ENCODE data around the gene TMEM100.

Gene TMEM100

GRCh38 chr17:55743103-55743679, 20.5 kb upstream of the TMEM100 start:
- DNase-seq, result no peak

GRCh38 chr17:55742272-55743102, 19.8 kb upstream of the TMEM100 start:
- no peak for DNase-seq

GRCh38 chr17:55741356-55741700, 18.7 kb upstream of the TMEM100 start:
- no peak for DNase-seq

- no peak for DNase-seq
Measured at GRCh38 chr17:55740511-55741355, 18.1 kb upstream of the TMEM100 start.

DNA sequence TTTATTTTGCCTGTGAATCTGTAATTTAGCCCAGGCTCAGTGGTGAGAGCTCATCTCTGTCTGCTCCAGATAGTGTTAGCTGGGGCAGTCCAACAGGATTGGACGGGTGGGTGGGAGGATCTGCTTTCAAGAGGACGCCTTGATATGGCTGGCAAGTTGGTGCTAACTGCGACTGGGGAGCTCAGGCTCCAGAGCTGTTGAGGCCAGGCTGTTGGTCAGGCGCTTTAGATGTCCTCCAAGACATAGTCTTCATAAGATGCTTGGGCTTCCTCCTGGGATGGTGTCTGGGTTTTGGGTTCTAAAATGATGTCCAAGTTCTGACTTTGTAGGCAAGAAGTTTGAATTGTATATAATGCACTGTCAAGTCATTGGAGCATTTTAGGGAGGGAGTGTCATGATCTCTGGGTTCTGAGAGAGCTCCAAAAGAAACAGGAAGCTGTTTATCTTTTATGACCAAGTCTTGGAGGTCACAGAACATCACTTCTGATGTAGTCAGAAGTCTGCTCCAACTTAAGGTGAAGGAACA, 15.4 kb upstream of the TMEM100 start:
- no peak for DNase-seq

DNA sequence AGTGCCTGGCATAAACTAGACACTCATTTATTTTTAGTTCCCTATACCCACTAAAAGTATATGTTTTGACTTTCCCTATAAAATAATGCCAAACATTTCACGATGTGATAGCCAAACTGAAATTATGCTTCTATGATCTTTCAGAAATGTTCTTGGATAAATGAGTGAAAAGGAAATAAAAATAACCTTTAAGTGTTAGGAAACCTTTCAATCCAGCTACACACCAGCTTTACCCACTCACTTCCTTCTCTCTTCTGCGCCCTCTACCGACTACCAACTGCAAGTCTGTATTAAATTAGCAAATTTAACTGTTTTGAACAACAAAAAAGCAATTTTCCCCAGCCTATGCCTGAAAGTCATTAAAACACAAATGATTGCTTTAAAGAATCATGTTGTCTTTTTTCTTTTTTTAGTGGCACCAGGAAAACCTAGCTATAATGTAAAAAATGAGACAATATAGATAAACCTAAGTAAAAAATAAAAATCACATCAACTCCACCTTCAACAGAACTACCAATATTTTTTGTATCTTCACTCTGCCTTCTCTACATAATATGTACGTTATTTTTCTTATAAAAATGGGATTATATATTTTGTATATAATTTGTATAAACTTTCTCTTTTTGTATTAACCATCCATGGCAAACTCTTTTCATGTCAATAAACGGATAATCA, 13.2 kb upstream of the TMEM100 start:
- DNase-seq, result no peak

- no peak for DNase-seq
Measured at GRCh38 chr17:55734128-55734781, 11.6 kb upstream of the TMEM100 start.

GRCh38 chr17:55731586-55732250, 9.1 kb upstream of the TMEM100 start:
- no peak for DNase-seq

DNA sequence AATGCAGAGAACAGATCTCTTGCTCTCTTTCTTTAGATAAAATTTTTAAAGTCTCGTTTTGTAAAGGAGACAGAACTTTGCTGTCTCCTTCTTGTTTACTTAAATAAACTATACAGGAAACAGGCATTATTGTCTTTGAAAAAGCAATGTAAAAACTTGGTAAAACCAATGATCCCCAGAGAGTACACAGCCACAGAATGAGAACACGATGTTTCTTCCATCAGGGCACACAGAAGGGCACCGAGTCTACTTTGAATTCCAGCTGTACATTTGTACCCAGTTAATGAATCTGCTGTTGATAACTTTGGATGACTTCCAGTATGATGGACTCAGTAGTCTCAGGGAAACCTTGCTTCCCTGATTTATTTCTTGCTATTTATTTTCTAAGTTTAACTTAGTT, 8.1 kb upstream of the TMEM100 start:
- DNase-seq, result no peak

- DNase-seq, result no peak
Measured at GRCh38 chr17:55730380-55730779, 7.7 kb upstream of the TMEM100 start.

- DNase-seq, result no peak
Measured at GRCh38 chr17:55729484-55729883, 6.8 kb upstream of the TMEM100 start.

- no peak for DNase-seq
Measured at GRCh38 chr17:55728833-55729232, 6.2 kb upstream of the TMEM100 start.

- no peak for DNase-seq
Measured at GRCh38 chr17:55728361-55728760, 5.7 kb upstream of the TMEM100 start.

- no peak for DNase-seq
Measured at GRCh38 chr17:55727920-55728319, 5.3 kb upstream of the TMEM100 start.

GRCh38 chr17:55727275-55727674, 4.6 kb upstream of the TMEM100 start:
- DNase-seq, result no peak

DNA sequence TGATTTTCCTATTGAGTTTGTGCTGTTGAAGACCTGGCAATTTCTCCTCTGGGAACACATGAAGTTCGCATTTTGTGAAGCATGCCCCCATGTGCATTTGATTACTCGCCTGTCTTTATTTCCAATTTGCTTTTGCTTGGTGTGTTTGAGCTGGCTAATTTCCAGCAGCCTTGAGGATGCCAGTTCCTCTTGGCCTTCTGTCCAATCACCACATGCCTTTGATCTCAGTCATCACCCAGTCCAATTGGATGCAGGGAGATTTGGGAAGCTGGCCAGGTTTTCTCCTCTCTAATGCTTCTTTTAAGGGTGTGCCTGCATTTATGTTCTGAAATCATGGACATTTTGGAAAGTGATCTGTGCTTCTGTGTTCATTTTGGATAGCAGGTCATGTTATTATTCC, 3.8 kb upstream of the TMEM100 start:
- DNase-seq, result no peak

- no peak for DNase-seq
Measured at GRCh38 chr17:55723488-55723848, 804 bp upstream of the TMEM100 start.

- no peak for DNase-seq
Measured at GRCh38 chr17:55722016-55722736, 488 bp downstream of the TMEM100 start.

DNA sequence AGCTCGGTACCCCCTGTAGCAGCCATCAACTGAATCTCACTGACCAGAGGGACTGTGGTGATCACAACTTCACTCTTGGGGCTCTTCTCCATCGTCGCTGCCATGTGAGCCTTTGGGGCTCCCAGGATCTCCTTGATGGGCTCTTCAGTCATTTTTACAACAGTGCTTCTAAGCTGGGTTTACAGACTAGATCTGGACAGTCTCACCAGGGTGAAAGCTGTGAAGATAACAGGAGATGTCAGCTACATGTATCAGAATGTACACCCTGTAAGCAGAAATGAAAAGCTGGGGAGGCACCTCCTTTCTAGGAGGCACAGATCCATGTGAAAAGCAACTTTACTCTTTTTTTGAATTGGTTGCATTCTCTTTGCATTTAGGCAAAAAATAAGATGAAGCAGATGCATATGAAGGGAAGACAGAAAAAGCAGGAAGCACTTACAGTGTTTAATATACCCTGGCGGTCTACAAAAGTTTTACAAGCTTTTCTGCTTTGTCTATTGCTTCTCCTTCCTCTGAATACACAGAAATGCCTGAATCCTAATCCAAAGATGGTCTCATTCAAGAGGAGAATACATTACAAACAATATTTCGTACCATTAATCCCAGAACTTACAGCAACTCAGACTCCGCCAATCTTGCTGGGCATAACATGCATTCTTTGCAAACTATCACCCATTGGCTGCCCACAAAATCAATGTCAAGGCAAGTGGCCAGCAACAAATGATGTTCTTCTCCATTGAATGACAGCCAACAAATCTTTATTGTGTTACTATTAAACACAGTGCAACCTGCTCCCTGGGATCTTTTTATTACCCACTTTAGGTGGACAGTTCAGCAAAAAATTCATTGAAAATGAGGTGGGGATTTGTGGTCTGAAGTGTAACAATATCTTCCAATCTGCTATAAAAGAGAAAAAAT, 1.5 kb downstream of the TMEM100 start:
- DNase-seq, result no peak

Data from NCI-H187 treated with DMSO at 0.1 percent for 48 hours (cell line).